CD4-positive, alpha-beta T cell (primary cell): ENCODE results near the gene PHACTR3. TPM values are rescaled to one million over a fixed set of nuclear protein-coding genes. Genes with fewer than 3 reads are reported as not detected.

Experiments
- ATAC-seq: fragments of 200-7000 bp; cut with Tn5 transposase; one replicate; pipeline ENCODE4 v1.10.0; 2022; ENCODE audit warnings: mild to moderate bottlenecking; ENCODE audit not compliant: poor library complexity
- CTCF ChIA-PET: fragments of 350-600 bp; sonication (Branson Sonifier 250); formaldehyde crosslinking; loops from one replicate; lab custom pipeline; 2021; ENCODE audit warnings: antibody characterized with exemption, inconsistent platforms; lab: Charles Lee
- POLR2A ChIA-PET: fragments of 350-600 bp; sonication (Branson Sonifier 250); formaldehyde crosslinking; loops from one replicate; lab custom pipeline; 2021; ENCODE audit warnings: antibody characterized with exemption, inconsistent platforms; lab: Charles Lee
- DNase-seq, 14 experiments: peaks; one replicate each; pipeline ENCODE4 v3.0.0-alpha.2; 2013 to 2020; ENCODE audit warnings: mixed read lengths in 2 of 14
- H3K27ac ChIP-seq, 2 donors: one replicate each; pipeline versions ENCODE4 v1.5.1 to v1.7.0; 2013; ENCODE audit warnings: low read length in 2 of 2, low read depth in 1 of 2, mild to moderate bottlenecking in 1 of 2
- H3K27me3 ChIP-seq, 2 experiments: 1 replicate in 1 of 2; 2 replicates in 1 of 2; pipeline versions ENCODE4 v1.6.1 to v1.7.0; 2013; ENCODE audit warnings: low read length in 2 of 2, control low read depth in 1 of 2, mild to moderate bottlenecking in 1 of 2, moderate library complexity in 1 of 2; ENCODE audit not compliant: insufficient read depth in 2 of 2, control insufficient read depth in 1 of 2
- H3K36me3 ChIP-seq: one replicate; pipeline ENCODE4 v1.6.1; 2013; ENCODE audit warnings: low read length, control low read depth; ENCODE audit not compliant: insufficient read depth
- H3K4me1 ChIP-seq: one replicate; pipeline ENCODE4 v1.6.1; 2013; ENCODE audit warnings: low read length, control low read depth; ENCODE audit not compliant: insufficient read depth
- H3K4me3 ChIP-seq: one replicate; pipeline ENCODE4 v1.5.1; 2013; ENCODE audit warnings: mild to moderate bottlenecking, low read length, moderate library complexity
- H3K9me3 ChIP-seq, 2 experiments: 1 replicate in 1 of 2; 2 replicates in 1 of 2; pipeline versions ENCODE4 v1.6.1 to v1.7.0; 2013; ENCODE audit warnings: low read length in 2 of 2, mild to moderate bottlenecking in 2 of 2, control low read depth in 1 of 2, moderate library complexity in 1 of 2; ENCODE audit not compliant: control insufficient read depth in 1 of 2, insufficient read depth in 1 of 2
- H3K27ac Mint-ChIP-seq: one replicate; pipeline ENCODE4 v1.8.0; 2020; ENCODE audit warnings: mixed read lengths
- H3K27me3 Mint-ChIP-seq: one replicate; pipeline ENCODE4 v1.8.0; 2021; ENCODE audit warnings: mixed read lengths
- H3K36me3 Mint-ChIP-seq: one replicate; pipeline ENCODE4 v1.8.0; 2021; ENCODE audit warnings: low read depth, mixed read lengths
- H3K4me1 Mint-ChIP-seq: one replicate; pipeline ENCODE4 v1.8.0; 2021; ENCODE audit warnings: low read depth, mixed read lengths
- H3K4me3 Mint-ChIP-seq: one replicate; pipeline ENCODE4 v1.8.0; 2020; ENCODE audit warnings: mild to moderate bottlenecking, mixed read lengths
- H3K9me3 Mint-ChIP-seq: one replicate; pipeline ENCODE4 v1.8.0; 2020; ENCODE audit warnings: mixed read lengths
- CTCF ChIP-seq: fragments of 200-600 bp; IDR thresholded peaks from one replicate; pipeline ENCODE4 v1.8.0; 2022; ENCODE audit warnings: antibody characterized with exemption, mild to moderate bottlenecking
- intact Hi-C, 2 experiments: fragments of 100-400 bp; cut with DNase I in 1 of 2; cut with micrococcal nuclease in 1 of 2; formaldehyde crosslinking; loops; one replicate each; pipeline versions ENCODE4 v1.15.1 to v1.9.0; 2023 to 2025; cut with DNase I, micrococcal nuclease
- total RNA-seq, 174 experiments: library from RNA in 2 of 174; stranded (reverse) in 2 of 174; gene quantifications; one replicate each; pipeline ENCODE4 v1.2.3 and lab custom pipeline; 2021 to 2026

The PHACTR3 gene
- total RNA-seq, 2 experiments from 2014 or later, result not detected

GRCh38 chr20:59656417-59656816, 52.1 kb downstream of the PHACTR3 start:
- Mint-ChIP-seq H3K4me1 (no peaks in the 10 kb centered on the region), H3K27me3 (peaks cover 14% of the 10 kb centered on the region), H3K9me3 (peaks cover 15% of the 10 kb centered on the region), H3K27ac (no peak overlapping the region), H3K4me3 (no peak overlapping the region), H3K36me3 (peaks cover 4% of the 10 kb centered on the region)
- H3K4me3 ChIP-seq, result no peak overlapping the region
- ATAC-seq (no peak), DNase-seq (no peak)
- CTCF ChIA-PET, result no interaction called here
- H3K9me3 ChIP-seq, result peaks cover 13 to 33% of the 10 kb centered on the region in 2 experiments
- intact Hi-C loops, result no loop called here
- POLR2A ChIA-PET, result no interaction called here
- H3K27ac ChIP-seq, result no peak overlapping the region
- no peaks in the 10 kb centered on the region for H3K36me3 ChIP-seq
- no peaks in the 10 kb centered on the region for H3K4me1 ChIP-seq
- peaks cover 0 to 4% of the 10 kb centered on the region in 2 experiments for H3K27me3 ChIP-seq
- TF ChIP-seq CTCF, result no peak

- CTCF ChIA-PET, result no interaction called here
- POLR2A ChIA-PET, result no interaction called here
- intact Hi-C loops, result no loop called here
Measured at GRCh38 chr20:59657459-59658046, 53.2 kb downstream of the PHACTR3 start.

GRCh38 chr20:59660471-59660870, 56.1 kb downstream of the PHACTR3 start:
- no peak for ATAC-seq

More at GRCh38 chr20:59657459-59658046, 53.2 kb downstream of the PHACTR3 start:
- Mint-ChIP-seq H3K27me3 (peaks cover 17% of the 10 kb centered on the region), H3K9me3 (peaks cover 15% of the 10 kb centered on the region), H3K4me1 (no peaks in the 10 kb centered on the region), H3K27ac (no peak overlapping the region), H3K4me3 (no peak overlapping the region), H3K36me3 (peaks cover 4% of the 10 kb centered on the region)
- no peak for DNase-seq
- Histone ChIP-seq H3K4me3 (no peak overlapping the region), H3K9me3 (peaks cover 13 to 33% of the 10 kb centered on the region in 2 experiments), H3K36me3 (no peaks in the 10 kb centered on the region), H3K4me1 (no peaks in the 10 kb centered on the region), H3K27ac (no peak overlapping the region), H3K27me3 (peaks cover 0 to 4% of the 10 kb centered on the region in 2 experiments)
- ATAC-seq, result no peak
- TF ChIP-seq CTCF, result no peak

More at GRCh38 chr20:59660471-59660870, 56.1 kb downstream of the PHACTR3 start:
- Histone ChIP-seq H3K27ac (no peak overlapping the region), H3K4me1 (no peaks in the 10 kb centered on the region), H3K4me3 (no peak overlapping the region), H3K36me3 (no peaks in the 10 kb centered on the region), H3K27me3 (peaks cover 0 to 4% of the 10 kb centered on the region in 2 experiments), H3K9me3 (peaks cover 19 to 33% of the 10 kb centered on the region in 2 experiments)
- intact Hi-C loops, result no loop called here
- H3K27ac Mint-ChIP-seq, result no peak overlapping the region
- no peak overlapping the region for H3K4me3 Mint-ChIP-seq
- no peaks in the 10 kb centered on the region for H3K4me1 Mint-ChIP-seq
- peaks cover 15% of the 10 kb centered on the region for H3K9me3 Mint-ChIP-seq
- CTCF ChIA-PET, result no interaction called here
- H3K36me3 Mint-ChIP-seq, result peaks cover 4% of the 10 kb centered on the region
- DNase-seq, result no peak
- no peak for TF ChIP-seq CTCF
- POLR2A ChIA-PET, result no interaction called here
- peaks cover 24% of the 10 kb centered on the region for H3K27me3 Mint-ChIP-seq
